Measurements from ENCODE around the gene RAB11FIP3. TPM values are rescaled to one million over a fixed set of nuclear protein-coding genes. Genes with fewer than 3 reads are reported as not detected.

The RAB11FIP3 gene
- total and polyA plus RNA-seq, 2 experiments from 2014 or later: 1.2 to 27.8 TPM

- H4K20me1 ChIP-seq (ENCODE audit: insufficient read depth): 0 out of 2 replicates have a peak, but pooled peaks cover 6% of the 10 kb centered on the region
- peaks cover 17% of the 10 kb centered on the region; the same call in 1 of the 2 replicates for H3F3A ChIP-seq (ENCODE audit: insufficient read depth)
- H3K9me2 ChIP-seq (ENCODE audit: insufficient read depth): no peaks in the 10 kb centered on the region
- no peak for TF ChIP-seq EZH2phosphoT487 (IDR thresholded peaks at IDR 0.05; ENCODE audit: insufficient read depth, low read depth)
- no peak for TF ChIP-seq EZH2 (IDR thresholded peaks at IDR 0.05; ENCODE audit: insufficient read depth, poor library complexity, severe bottlenecking)
- no peaks in the 10 kb centered on the region for H3K36me3 ChIP-seq (ENCODE audit: low read depth)
- peak overlapping the region; percentile 70 for H3K9ac ChIP-seq
- H3K9me3 ChIP-seq (ENCODE audit: low read depth): no peaks in the 10 kb centered on the region
- H3K4me2 ChIP-seq (ENCODE audit: unreplicated experiment): peak overlapping the region; percentile 99
- H3K79me2 ChIP-seq (ENCODE audit: insufficient read depth): peaks cover 61% of the 10 kb centered on the region
- H3K27me3 ChIP-seq (replicated peaks; ENCODE audit: insufficient read depth): no peaks in the 10 kb centered on the region
- H3K4me1 ChIP-seq (ENCODE audit: insufficient read depth): peaks cover 28% of the 10 kb centered on the region
- peak overlapping the region; percentile 56 for H2AFZ ChIP-seq
- H3K27ac ChIP-seq: no peak overlapping the region
- in situ Hi-C loops (cut with MboI): no loop called here
- peak overlapping the region; percentile 77 for H3K4me3 ChIP-seq
- DNase-seq: peak; percentile 23
- 19 to 23% methylated on average over 10 of the region's 10 CpGs for WGBS, 2 experiments (ENCODE audit: low coverage in 1 of 2, low lambda C conversion rate in 2 of 2, missing lambda C conversion rate in 2 of 2)
These were observed 1.8 kb downstream of the RAB11FIP3 start for GRCh38 chr16:427250-427649.

- peaks cover 14% of the 10 kb centered on the region; the same call in 1 of the 2 replicates for H3K4me1 ChIP-seq (ENCODE audit: insufficient read depth)
- no peak overlapping the region for H2AFZ ChIP-seq
- H3K79me2 ChIP-seq (ENCODE audit: insufficient read depth): peaks cover 88% of the 10 kb centered on the region
- H3K9me3 ChIP-seq (ENCODE audit: low read depth): no peaks in the 10 kb centered on the region
- H3K27me3 ChIP-seq (replicated peaks; ENCODE audit: insufficient read depth): no peaks in the 10 kb centered on the region
- H3K27ac ChIP-seq: no peak overlapping the region
- in situ Hi-C loops (cut with MboI): no loop called here
- no peaks in the 10 kb centered on the region for H3K36me3 ChIP-seq (ENCODE audit: low read depth)
- H3K4me3 ChIP-seq: no peak overlapping the region
- peaks cover 6% of the 10 kb centered on the region; the same call in 1 of the 2 replicates for H4K20me1 ChIP-seq (ENCODE audit: insufficient read depth)
- H3K9me2 ChIP-seq (ENCODE audit: insufficient read depth): no peaks in the 10 kb centered on the region
- DNase-seq: no peak
- no peak overlapping the region for H3K4me2 ChIP-seq (ENCODE audit: unreplicated experiment)
- WGBS, 2 experiments (ENCODE audit: low coverage in 1 of 2, low lambda C conversion rate in 2 of 2, missing lambda C conversion rate in 2 of 2): 94 to 96% methylated on average over 7 of the region's 7 CpGs
- H3F3A ChIP-seq (ENCODE audit: insufficient read depth): peaks cover 7% of the 10 kb centered on the region; the same call in 1 of the 2 replicates
- no peak overlapping the region for H3K9ac ChIP-seq
- TF ChIP-seq EZH2phosphoT487 (IDR thresholded peaks at IDR 0.05; ENCODE audit: insufficient read depth, low read depth): no peak
- TF ChIP-seq EZH2 (IDR thresholded peaks at IDR 0.05; ENCODE audit: insufficient read depth, poor library complexity, severe bottlenecking): no peak
These were observed 5.5 kb downstream of the RAB11FIP3 start for GRCh38 chr16:430904-431303.

- H2AFZ ChIP-seq: no peak overlapping the region
- H3K9me2 ChIP-seq (ENCODE audit: insufficient read depth): no peaks in the 10 kb centered on the region
- peaks cover 10% of the 10 kb centered on the region; the same call in 1 of the 2 replicates for H3K4me1 ChIP-seq (ENCODE audit: insufficient read depth)
- H4K20me1 ChIP-seq (ENCODE audit: insufficient read depth): 0 out of 2 replicates have a peak, but pooled peaks cover 3% of the 10 kb centered on the region
- 97 to 99% methylated on average over 6 of the region's 6 CpGs for WGBS, 2 experiments (ENCODE audit: low coverage in 1 of 2, low lambda C conversion rate in 2 of 2, missing lambda C conversion rate in 2 of 2)
- DNase-seq: no peak
- H3F3A ChIP-seq (ENCODE audit: insufficient read depth): peaks cover 2% of the 10 kb centered on the region; the same call in 1 of the 2 replicates
- H3K4me3 ChIP-seq: no peak overlapping the region
- no peak overlapping the region for H3K9ac ChIP-seq
- no peaks in the 10 kb centered on the region for H3K36me3 ChIP-seq (ENCODE audit: low read depth)
- no peak overlapping the region for H3K27ac ChIP-seq
- no peak overlapping the region for H3K4me2 ChIP-seq (ENCODE audit: unreplicated experiment)
- H3K27me3 ChIP-seq (replicated peaks; ENCODE audit: insufficient read depth): no peaks in the 10 kb centered on the region
- no peaks in the 10 kb centered on the region for H3K9me3 ChIP-seq (ENCODE audit: low read depth)
- in situ Hi-C loops (cut with MboI): no loop called here
- H3K79me2 ChIP-seq (ENCODE audit: insufficient read depth): peaks cover 94% of the 10 kb centered on the region
- no peak for TF ChIP-seq EZH2 (IDR thresholded peaks at IDR 0.05; ENCODE audit: insufficient read depth, poor library complexity, severe bottlenecking)
These were observed 15.2 kb downstream of the RAB11FIP3 start for GRCh38 chr16:440627-441026.

- Histone ChIP-seq H3K36me3 (ENCODE audit: low read depth) (no peaks in the 10 kb centered on the region), H3K4me3 (no peak overlapping the region), H3F3A (ENCODE audit: insufficient read depth) (no peaks in the 10 kb centered on the region), H3K4me2 (ENCODE audit: unreplicated experiment) (no peak overlapping the region), H4K20me1 (ENCODE audit: insufficient read depth) (0 out of 2 replicates have a peak, but pooled peaks cover 3% of the 10 kb centered on the region), H3K4me1 (ENCODE audit: insufficient read depth) (peaks cover 2% of the 10 kb centered on the region; the same call in 1 of the 2 replicates), H3K79me2 (ENCODE audit: insufficient read depth) (peaks cover 96% of the 10 kb centered on the region), H3K27ac (no peak overlapping the region), H2AFZ (no peak overlapping the region), H3K9me2 (ENCODE audit: insufficient read depth) (no peaks in the 10 kb centered on the region), H3K9me3 (ENCODE audit: low read depth) (no peaks in the 10 kb centered on the region), H3K9ac (no peak overlapping the region), H3K27me3 (replicated peaks; ENCODE audit: insufficient read depth) (no peaks in the 10 kb centered on the region)
- 98 to 99% methylated on average over 6 of the region's 6 CpGs for WGBS, 2 experiments (ENCODE audit: low coverage in 1 of 2, low lambda C conversion rate in 2 of 2, missing lambda C conversion rate in 2 of 2)
- in situ Hi-C loops (cut with MboI): no loop called here
- no peak for DNase-seq
- TF ChIP-seq EZH2phosphoT487 (IDR thresholded peaks at IDR 0.05; ENCODE audit: insufficient read depth, low read depth) (no peak), EZH2 (IDR thresholded peaks at IDR 0.05; ENCODE audit: insufficient read depth, poor library complexity, severe bottlenecking) (no peak)
These were observed 16.0 kb downstream of the RAB11FIP3 start for GRCh38 chr16:441447-441846.

Data from GM23248 (cell line).